Neural cell (in vitro differentiated cells): Measurements from ENCODE around the gene HAUS3. TPM values are rescaled to one million over a fixed set of nuclear protein-coding genes. Genes with fewer than 3 reads are reported as not detected.

ENCODE experiments used
- H2AFZ ChIP-seq: fragments of 200-600, 300-800 bp; sonication (generic), shearing (Covaris generic); 2 replicates; pipeline ENCODE4 v1.6.0; 2014; ENCODE audit warnings: low read depth, mild to moderate bottlenecking, antibody characterized with exemption, low read length, moderate library complexity
- H3F3A ChIP-seq: fragments of 200-600 bp; shearing (Covaris generic); 2 replicates; pipeline ENCODE4 v1.6.1; 2016; ENCODE audit warnings: mild to moderate bottlenecking, moderate library complexity, mixed read lengths, antibody characterized with exemption, low read length; ENCODE audit not compliant: insufficient read depth, poor library complexity, severe bottlenecking
- H3K27ac ChIP-seq: fragments of 200-600, 300-800 bp; sonication (generic), shearing (Covaris generic); 2 replicates; pipeline ENCODE4 v1.5.1; 2014; ENCODE audit warnings: mild to moderate bottlenecking, low read length, moderate library complexity
- H3K27me3 ChIP-seq: fragments of 300-800, 200-600 bp; sonication (generic), shearing (Covaris generic); 2 replicates; pipeline ENCODE4 v1.6.0; 2014; ENCODE audit warnings: mild to moderate bottlenecking, low read depth, low read length, moderate library complexity; ENCODE audit not compliant: insufficient read depth
- H3K36me3 ChIP-seq: fragments of 300-800, 200-600 bp; sonication (generic), shearing (Covaris generic); 2 replicates; pipeline ENCODE4 v1.5.1; 2014; ENCODE audit warnings: mild to moderate bottlenecking, antibody characterized with exemption, low read length, moderate library complexity; ENCODE audit not compliant: insufficient read depth
- H3K4me2 ChIP-seq: fragments of 300-800, 200-600 bp; sonication (generic), shearing (Covaris generic); 2 replicates; pipeline ENCODE4 v1.6.0; 2014; ENCODE audit warnings: mild to moderate bottlenecking, low read length
- H3K4me3 ChIP-seq: fragments of 300-800, 200-600 bp; sonication (generic), shearing (Covaris generic); 2 replicates; pipeline ENCODE4 v1.5.1; 2014; ENCODE audit warnings: mild to moderate bottlenecking, low read length, moderate library complexity
- H3K79me2 ChIP-seq: fragments of 200-600 bp; shearing (Covaris generic); replicated peaks from 2 replicates; pipeline ENCODE4 v1.6.0; 2014; ENCODE audit warnings: mild to moderate bottlenecking, low read length, moderate library complexity; ENCODE audit not compliant: insufficient read depth
- H3K9ac ChIP-seq: fragments of 300-800, 200-600 bp; sonication (generic), shearing (Covaris generic); 2 replicates; pipeline ENCODE4 v1.6.1; 2016; ENCODE audit warnings: mild to moderate bottlenecking, low read length, mixed read lengths
- H3K9me2 ChIP-seq: fragments of 200-600 bp; shearing (Covaris generic); 2 replicates; pipeline ENCODE4 v1.6.1; 2016; ENCODE audit warnings: mild to moderate bottlenecking, low read length, mixed read lengths; ENCODE audit not compliant: insufficient read depth
- H3K9me3 ChIP-seq: fragments of 200-600, 300-800 bp; sonication (generic), shearing (Covaris generic); 2 replicates; pipeline ENCODE4 v1.6.1; 2016; ENCODE audit warnings: mild to moderate bottlenecking, mixed run types, low read length, moderate library complexity, mixed read lengths
- H4K20me1 ChIP-seq: fragments of 200-600 bp; shearing (Covaris generic); 2 replicates; pipeline ENCODE4 v1.6.1; 2016; ENCODE audit warnings: mild to moderate bottlenecking, mixed run types; ENCODE audit not compliant: insufficient read depth
- CTCF ChIP-seq: fragments of 450-650 bp; IDR thresholded peaks from 2 replicates; pipeline ENCODE4 v1.5.1; 2014; ENCODE audit warnings: antibody characterized with exemption, mild to moderate bottlenecking, moderate library complexity; ENCODE audit not compliant: poor library complexity, severe bottlenecking
- EP300 ChIP-seq: fragments of 450-650 bp; conservative IDR thresholded peaks from 2 replicates; pipeline ENCODE4 v1.6.1; 2014; ENCODE audit warnings: antibody characterized with exemption, mild to moderate bottlenecking, moderate library complexity; ENCODE audit not compliant: poor library complexity, severe bottlenecking
- EZH2 ChIP-seq: fragments of 200-600, 300-800 bp; shearing (Covaris generic), sonication (generic); IDR thresholded peaks from 2 replicates; pipeline ENCODE4 v1.6.1; 2014; ENCODE audit warnings: antibody characterized with exemption, low read length, borderline replicate concordance, mild to moderate bottlenecking; ENCODE audit not compliant: insufficient read depth, poor library complexity, severe bottlenecking
- MXI1 ChIP-seq: fragments of 450-650 bp; conservative IDR thresholded peaks from 2 replicates; pipeline ENCODE4 v1.6.1; 2014; ENCODE audit warnings: antibody characterized with exemption, mild to moderate bottlenecking; ENCODE audit not compliant: poor library complexity, severe bottlenecking
- POLR2AphosphoS5 ChIP-seq: IDR thresholded peaks from 2 replicates; pipeline ENCODE4 v1.6.1; 2012
- RAD21 ChIP-seq: fragments of 450-650 bp; conservative IDR thresholded peaks from 2 replicates; pipeline ENCODE4 v1.6.1; 2014; ENCODE audit warnings: antibody characterized with exemption, mild to moderate bottlenecking, moderate library complexity
- REST ChIP-seq: IDR thresholded peaks from 2 replicates; pipeline ENCODE4 v1.6.1; 2012; ENCODE audit warnings: borderline replicate concordance
- SMC3 ChIP-seq: fragments of 450-650 bp; conservative IDR thresholded peaks from 2 replicates; pipeline ENCODE4 v1.6.1; 2014; ENCODE audit warnings: antibody characterized with exemption, mild to moderate bottlenecking, moderate library complexity; ENCODE audit not compliant: poor library complexity
- TAF1 ChIP-seq: IDR thresholded peaks from 2 replicates; pipeline ENCODE4 v1.6.1; 2012; ENCODE audit warnings: low read depth
- polyA plus RNA-seq: library from polyadenylated mRNA; depleted of rRNA; stranded (reverse); fragments of >200 nt; gene quantifications from 2 replicates; pipeline ENCODE4 v1.2.3, GENCODE V29; 2014

HAUS3 gene
- polyA plus RNA-seq, 1 donor from 2014 or later, result 34.2 TPM

GRCh38 chr4:2276581-2277325 lies 34.8 kb upstream of the HAUS3 start:
- no peak overlapping the region for H3K27ac ChIP-seq
- H3K27me3 ChIP-seq, result no peaks in the 10 kb centered on the region
- H3K9me3 ChIP-seq, result no peaks in the 10 kb centered on the region
- H3K36me3 ChIP-seq, result no peaks in the 10 kb centered on the region
- H3K4me3 ChIP-seq, result no peak overlapping the region
- H4K20me1 ChIP-seq, result no peaks in the 10 kb centered on the region
- no peaks in the 10 kb centered on the region for H3K79me2 ChIP-seq
- H3K9me2 ChIP-seq, result no peaks in the 10 kb centered on the region
- no peaks in the 10 kb centered on the region for H3F3A ChIP-seq
- H3K9ac ChIP-seq, result no peak overlapping the region
- no peak for TF ChIP-seq RAD21
- no peak for TF ChIP-seq REST
- no peak for TF ChIP-seq TAF1
- TF ChIP-seq EP300, result no peak
- TF ChIP-seq CTCF, result no peak
- no peak for TF ChIP-seq SMC3
- H2AFZ ChIP-seq, result no peak overlapping the region
- no peak overlapping the region for H3K4me2 ChIP-seq

DNA sequence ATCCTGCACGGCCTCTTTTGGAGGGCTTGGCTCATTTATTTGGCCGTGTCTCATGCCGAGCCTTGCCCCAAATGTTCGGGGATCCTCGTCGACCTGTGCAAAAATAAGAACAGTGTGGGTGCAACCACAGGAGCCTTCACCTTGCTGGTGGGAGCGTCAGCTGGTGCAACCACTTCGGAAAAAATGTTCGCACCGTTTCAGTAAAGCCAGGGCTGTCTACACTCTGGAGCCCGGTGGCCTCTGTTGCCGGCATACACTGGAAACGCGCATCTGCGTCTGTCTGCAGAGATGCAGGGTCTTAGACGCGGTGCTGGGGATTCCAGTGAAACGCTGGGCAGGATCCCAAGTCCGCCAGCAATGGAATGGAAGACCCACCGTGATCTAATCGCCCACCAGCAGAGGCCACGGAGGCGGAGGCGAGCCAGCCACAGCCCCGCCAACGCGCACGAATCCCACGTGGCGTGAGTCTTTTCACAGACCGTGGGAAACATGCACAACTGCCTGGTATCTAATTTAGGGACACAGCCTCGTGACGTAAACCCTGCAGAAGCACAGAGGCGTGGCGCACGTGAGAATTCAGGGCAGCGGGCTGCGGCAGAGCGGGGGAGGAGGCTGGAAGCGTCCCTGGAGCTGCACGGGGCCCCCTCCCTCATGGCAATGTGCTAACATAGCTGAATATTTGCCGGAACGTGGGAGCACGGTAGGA lies 33.8 kb upstream of the HAUS3 start:
- H3K9ac ChIP-seq, result no peak overlapping the region
- no peak overlapping the region for H3K4me3 ChIP-seq
- no peaks in the 10 kb centered on the region for H3F3A ChIP-seq

More for the DNA sequence above, 33.8 kb upstream of the HAUS3 start:
- H3K36me3 ChIP-seq, result no peaks in the 10 kb centered on the region
- H4K20me1 ChIP-seq, result no peaks in the 10 kb centered on the region
- no peaks in the 10 kb centered on the region for H3K79me2 ChIP-seq
- TF ChIP-seq SMC3, result no peak
- TF ChIP-seq REST, result no peak
- TF ChIP-seq EP300, result no peak
- no peak for TF ChIP-seq RAD21
- TF ChIP-seq CTCF, result no peak
- no peak for TF ChIP-seq EZH2
- no peak for TF ChIP-seq TAF1
- TF ChIP-seq POLR2AphosphoS5, result no peak
- no peak for TF ChIP-seq MXI1
- H3K4me2 ChIP-seq, result no peak overlapping the region
- no peaks in the 10 kb centered on the region for H3K9me3 ChIP-seq
- no peaks in the 10 kb centered on the region for H3K9me2 ChIP-seq
- H3K27me3 ChIP-seq, result no peaks in the 10 kb centered on the region
- H3K27ac ChIP-seq, result no peak overlapping the region
- no peak overlapping the region for H2AFZ ChIP-seq
